HG02571 (cell line): ENCODE data around the gene TEDC2.

Source experiments
- ATAC-seq: cut with Tn5 transposase; IDR thresholded peaks from one replicate; pipeline ENCODE4 v1.9.1; 2021; ENCODE audit warnings: mild to moderate bottlenecking, moderate library complexity; ENCODE audit not compliant: unreplicated experiment

TEDC2 gene

GRCh38 chr16:2465653-2466415, 5.9 kb downstream of the TEDC2 start:
- no peak for ATAC-seq

- no peak for ATAC-seq
Observed at GRCh38 chr16:2466667-2467527, 7.0 kb downstream of the TEDC2 start.

- ATAC-seq, result no peak
Observed at GRCh38 chr16:2467528-2468232, 7.8 kb downstream of the TEDC2 start.

- no peak for ATAC-seq
Observed at GRCh38 chr16:2468233-2468724, 8.4 kb downstream of the TEDC2 start.

GRCh38 chr16:2468725-2469398, 9.0 kb downstream of the TEDC2 start:
- no peak for ATAC-seq

- no peak for ATAC-seq
Observed at GRCh38 chr16:2469399-2470233, 9.7 kb downstream of the TEDC2 start.

GRCh38 chr16:2470234-2470601, 10.3 kb downstream of the TEDC2 start:
- no peak for ATAC-seq

GRCh38 chr16:2470603-2471015, 10.7 kb downstream of the TEDC2 start:
- no peak for ATAC-seq

- no peak for ATAC-seq
Observed at GRCh38 chr16:2471016-2471652, 11.2 kb downstream of the TEDC2 start, which contains the start of gene NTN3. Gene NTN3, plus strand, starts transcription at chr16:2471297. Its CDS starts 405 bp downstream, at chr16:2471702.

- ATAC-seq, result no peak
Observed at GRCh38 chr16:2471653-2472487, 12.0 kb downstream of the TEDC2 start.

GRCh38 chr16:2472488-2472864, 12.6 kb downstream of the TEDC2 start:
- no peak for ATAC-seq

GRCh38 chr16:2472885-2473445, 13.1 kb downstream of the TEDC2 start:
- no peak for ATAC-seq

GRCh38 chr16:2473446-2473926, 13.6 kb downstream of the TEDC2 start:
- ATAC-seq, result no peak

- ATAC-seq, result no peak
Observed at GRCh38 chr16:2473999-2474876, 14.3 kb downstream of the TEDC2 start.

GRCh38 chr16:2474877-2475412, 15.0 kb downstream of the TEDC2 start, which contains the start of gene TBC1D24:
Gene TBC1D24, plus strand, starts transcription at chr16:2475127. Its CDS starts 21,022 bp downstream, at chr16:2496149.
- peak; percentile 49 for ATAC-seq
